Loucy (cell line): ENCODE results near the gene IGF2BP2.

Experiments
- EZH2phosphoT487 ChIP-seq: fragments of 200-600 bp; IDR thresholded peaks from 2 replicates; pipeline ENCODE4 v1.6.1; 2018; ENCODE audit warnings: antibody characterized with exemption, mild to moderate bottlenecking, moderate library complexity, borderline replicate concordance
- TF ChIP-seq, protein P1 (sequence below): fragments of 200-600 bp; sonication (generic); conservative IDR thresholded peaks from 2 replicates; pipeline ENCODE4 v1.5.1; 2014; ENCODE audit warnings: mild to moderate bottlenecking, antibody characterized with exemption, low read length

- TF ChIP-seq, protein P1, sequence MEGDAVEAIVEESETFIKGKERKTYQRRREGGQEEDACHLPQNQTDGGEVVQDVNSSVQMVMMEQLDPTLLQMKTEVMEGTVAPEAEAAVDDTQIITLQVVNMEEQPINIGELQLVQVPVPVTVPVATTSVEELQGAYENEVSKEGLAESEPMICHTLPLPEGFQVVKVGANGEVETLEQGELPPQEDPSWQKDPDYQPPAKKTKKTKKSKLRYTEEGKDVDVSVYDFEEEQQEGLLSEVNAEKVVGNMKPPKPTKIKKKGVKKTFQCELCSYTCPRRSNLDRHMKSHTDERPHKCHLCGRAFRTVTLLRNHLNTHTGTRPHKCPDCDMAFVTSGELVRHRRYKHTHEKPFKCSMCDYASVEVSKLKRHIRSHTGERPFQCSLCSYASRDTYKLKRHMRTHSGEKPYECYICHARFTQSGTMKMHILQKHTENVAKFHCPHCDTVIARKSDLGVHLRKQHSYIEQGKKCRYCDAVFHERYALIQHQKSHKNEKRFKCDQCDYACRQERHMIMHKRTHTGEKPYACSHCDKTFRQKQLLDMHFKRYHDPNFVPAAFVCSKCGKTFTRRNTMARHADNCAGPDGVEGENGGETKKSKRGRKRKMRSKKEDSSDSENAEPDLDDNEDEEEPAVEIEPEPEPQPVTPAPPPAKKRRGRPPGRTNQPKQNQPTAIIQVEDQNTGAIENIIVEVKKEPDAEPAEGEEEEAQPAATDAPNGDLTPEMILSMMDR, result no peak
- no peak for TF ChIP-seq EZH2phosphoT487
Observed at GRCh38 chr3:185818267-185818875, 6.5 kb downstream of the IGF2BP2 start.
